GM23338 (cell line): ENCODE measurements around the gene TRIM56. TPM values are rescaled to one million over a fixed set of nuclear protein-coding genes. Genes with fewer than 3 reads are reported as not detected.

Experiments
- ATAC-seq: fragments of 200-7000 bp; cut with Tn5 transposase; 3 replicates; pipeline ENCODE4 v1.9.1; 2020
- DNase-seq: peaks from one replicate; pipeline ENCODE4 v3.0.0-alpha.2; 2015; ENCODE audit warnings: low spot score
- H2AFZ ChIP-seq: fragments of 200-600 bp; sonication (generic); 2 replicates; pipeline ENCODE4 v1.8.0; 2016; ENCODE audit warnings: antibody characterized with exemption, mild to moderate bottlenecking, moderate library complexity
- H3F3A ChIP-seq: fragments of 200-600 bp; sonication (generic); replicated peaks from 2 replicates; pipeline ENCODE4 v1.8.0; 2017; ENCODE audit warnings: antibody characterized with exemption, mixed run types, low read depth
- H3K27ac ChIP-seq: fragments of 200-600 bp; sonication (generic); 2 replicates; pipeline ENCODE4 v1.6.1; 2016; ENCODE audit warnings: low read depth
- H3K27me3 ChIP-seq: fragments of 200-600 bp; sonication (generic); 2 replicates; pipeline ENCODE4 v1.8.0; 2016; ENCODE audit warnings: mild to moderate bottlenecking, mixed run types, moderate library complexity; ENCODE audit not compliant: insufficient read depth
- H3K36me3 ChIP-seq: fragments of 200-600 bp; sonication (generic); 2 replicates; pipeline ENCODE4 v1.8.0; 2016; ENCODE audit warnings: mild to moderate bottlenecking; ENCODE audit not compliant: insufficient read depth
- H3K4me1 ChIP-seq: fragments of 200-600 bp; sonication (generic); 2 replicates; pipeline ENCODE4 v1.8.0; 2016; ENCODE audit warnings: mild to moderate bottlenecking, moderate library complexity; ENCODE audit not compliant: insufficient read depth
- H3K4me2 ChIP-seq: fragments of 200-600 bp; sonication (generic); 2 replicates; pipeline ENCODE4 v1.7.1; 2017; ENCODE audit warnings: mixed run types
- H3K4me3 ChIP-seq: fragments of 200-600 bp; sonication (generic); 2 replicates; pipeline ENCODE4 v1.6.1; 2016; ENCODE audit warnings: mixed run types
- H3K79me2 ChIP-seq: fragments of 200-600 bp; sonication (generic); replicated peaks from 2 replicates; pipeline ENCODE4 v1.8.0; 2017; ENCODE audit warnings: mild to moderate bottlenecking; ENCODE audit not compliant: insufficient read depth
- H3K9me2 ChIP-seq: fragments of 200-600 bp; sonication (generic); 2 replicates; pipeline ENCODE4 v1.8.0; 2017; ENCODE audit not compliant: insufficient read depth
- H4K20me1 ChIP-seq: fragments of 200-600 bp; sonication (generic); replicated peaks from 2 replicates; pipeline ENCODE4 v1.8.0; 2017; ENCODE audit warnings: mild to moderate bottlenecking; ENCODE audit not compliant: insufficient read depth
- H3K27ac Mint-ChIP-seq: 2 replicates; pipeline ENCODE4 v1.8.0; 2020; ENCODE audit warnings: inconsistent platforms, mild to moderate bottlenecking, moderate library complexity, mixed read lengths
- H3K27me3 Mint-ChIP-seq: 3 replicates; pipeline ENCODE4 v1.8.0; 2022; ENCODE audit warnings: low read depth, mild to moderate bottlenecking, moderate library complexity, mixed read lengths, inconsistent platforms; ENCODE audit not compliant: insufficient read depth, poor library complexity
- H3K36me3 Mint-ChIP-seq: 3 replicates; pipeline ENCODE4 v1.8.0; 2021; ENCODE audit warnings: low read depth, mild to moderate bottlenecking, inconsistent platforms, moderate library complexity, mixed read lengths
- H3K4me1 Mint-ChIP-seq: 3 replicates; pipeline ENCODE4 v1.8.0; 2020; ENCODE audit warnings: mild to moderate bottlenecking, inconsistent platforms, mixed read lengths
- H3K4me3 Mint-ChIP-seq: 3 replicates; pipeline ENCODE4 v1.8.0; 2021; ENCODE audit warnings: moderate library complexity, mild to moderate bottlenecking, inconsistent platforms, mixed read lengths
- H3K9me3 Mint-ChIP-seq: 3 replicates; pipeline ENCODE4 v1.8.0; 2020; ENCODE audit warnings: moderate library complexity, mild to moderate bottlenecking, inconsistent platforms, mixed read lengths
- CREB1 ChIP-seq: fragments of 250-450 bp; sonication (Bioruptor Pico); IDR thresholded peaks from 2 replicates; pipeline ENCODE4 v1.5.0; 2020; ENCODE audit warnings: low read depth, mild to moderate bottlenecking, moderate library complexity
- EZH2phosphoT487 ChIP-seq: fragments of 200-600 bp; sonication (generic); IDR thresholded peaks from one replicate; pipeline ENCODE4 v1.8.1; 2018; ENCODE audit warnings: antibody characterized with exemption; ENCODE audit not compliant: unreplicated experiment
- JUNB ChIP-seq: IDR thresholded peaks from one replicate; pipeline ENCODE4 v1.6.1; 2016; ENCODE audit warnings: antibody characterized with exemption; ENCODE audit not compliant: unreplicated experiment
- NANOG ChIP-seq: IDR thresholded peaks from 2 replicates; pipeline ENCODE4 v1.6.1; 2016; ENCODE audit warnings: antibody characterized with exemption, borderline replicate concordance
- POLR2AphosphoS5 ChIP-seq: IDR thresholded peaks from 2 replicates; pipeline ENCODE4 v1.6.1; 2016; ENCODE audit warnings: antibody characterized with exemption, low read depth
- STAT1 ChIP-seq: IDR thresholded peaks from one replicate; pipeline ENCODE4 v1.6.1; 2016; ENCODE audit warnings: antibody characterized with exemption; ENCODE audit not compliant: unreplicated experiment
- ZNF331 ChIP-seq: fragments of 250-450 bp; sonication (Bioruptor Pico); IDR thresholded peaks from 2 replicates; pipeline ENCODE4 v1.5.0; 2020; ENCODE audit warnings: low read depth, mild to moderate bottlenecking, moderate library complexity
- polyA plus RNA-seq: library from polyadenylated mRNA; unstranded; fragments of >200 nt; fragmentation: Nextera tagmentation; extraction: Ambion mirVana; gene quantifications from 2 replicates; pipeline ENCODE4 v1.2.1, GENCODE V29; 2016
- total RNA-seq: library from RNA; depleted of rRNA; stranded (reverse); fragments of >200 nt; shearing (Covaris generic); gene quantifications from 2 replicates; pipeline ENCODE4 v1.2.3, GENCODE V29; 2014
- TF ChIP-seq, protein P1 (sequence below): fragments of 250-450 bp; sonication (Bioruptor Pico); IDR thresholded peaks from 2 replicates; pipeline ENCODE4 v1.5.0; 2020; ENCODE audit warnings: mild to moderate bottlenecking, moderate library complexity
- TF ChIP-seq, protein P2 (sequence below), 2 experiments: fragments of 200-600 bp in 1 of 2; sonication (generic) in 1 of 2; conservative IDR thresholded peaks; 2 replicates each; pipeline versions ENCODE4 v1.5.1 to v1.6.1; 2016 to 2017; ENCODE audit warnings: antibody characterized with exemption in 2 of 2, low read depth in 2 of 2, mild to moderate bottlenecking in 2 of 2, moderate library complexity in 1 of 2
- TF ChIP-seq, protein P3 (sequence below): IDR thresholded peaks from 2 replicates; pipeline ENCODE4 v1.6.1; 2016; ENCODE audit warnings: antibody characterized with exemption
- TF ChIP-seq, protein P4 (sequence below): IDR thresholded peaks from one replicate; pipeline ENCODE4 v1.6.1; 2018; ENCODE audit warnings: antibody characterized with exemption; ENCODE audit not compliant: unreplicated experiment

The TRIM56 gene
- total and polyA plus RNA-seq, 2 experiments from 2014 or later: 10.0 to 15.7 TPM

DNA sequence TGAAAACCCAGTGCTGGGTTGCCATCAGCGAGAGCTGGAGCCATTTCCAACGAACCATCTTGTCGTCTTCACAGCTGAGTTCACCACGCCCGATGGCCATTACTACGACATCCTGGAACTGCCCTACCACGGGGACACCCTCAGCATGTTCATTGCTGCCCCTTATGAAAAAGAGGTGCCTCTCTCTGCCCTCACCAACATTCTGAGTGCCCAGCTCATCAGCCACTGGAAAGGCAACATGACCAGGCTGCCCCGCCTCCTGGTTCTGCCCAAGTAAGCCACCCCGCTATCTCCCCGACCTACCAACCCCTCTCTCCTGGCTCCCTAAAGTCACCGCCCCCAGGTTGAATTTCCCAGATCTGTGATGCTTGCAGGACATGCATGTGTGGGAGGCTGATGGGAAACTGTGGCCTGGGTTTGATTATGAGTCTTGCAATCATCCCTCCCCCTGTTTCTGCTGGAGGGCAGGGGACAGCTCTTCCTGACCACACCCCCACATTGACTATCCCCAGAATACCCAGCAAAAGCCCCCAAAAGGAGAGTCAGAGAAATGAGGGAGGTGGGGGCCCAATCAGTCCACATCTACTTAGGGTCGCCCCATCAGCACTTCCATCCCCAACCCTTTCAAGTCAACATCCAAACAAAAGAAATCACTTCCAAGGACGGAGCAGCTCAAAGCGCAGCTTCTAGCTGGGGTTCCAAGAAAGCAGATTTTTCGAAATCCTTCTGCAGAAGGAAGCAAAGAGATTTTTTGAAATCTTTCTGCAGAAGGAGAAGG is 48.5 kb downstream of the TRIM56 start:
- Histone ChIP-seq H3K9me2 (no peaks in the 10 kb centered on the region), H4K20me1 (no peaks in the 10 kb centered on the region), H3F3A (no peaks in the 10 kb centered on the region), H3K4me2 (peak overlapping the region; percentile 45; the same call in 1 of the 2 replicates), H2AFZ (peak overlapping the region; percentile 97), H3K4me3 (no peak overlapping the region), H3K4me1 (peaks cover 15% of the 10 kb centered on the region), H3K27me3 (no peaks in the 10 kb centered on the region), H3K79me2 (no peaks in the 10 kb centered on the region), H3K36me3 (no peaks in the 10 kb centered on the region), H3K27ac (no peak overlapping the region)
- H3K4me3 Mint-ChIP-seq: no peak overlapping the region
- H3K36me3 Mint-ChIP-seq: no peaks in the 10 kb centered on the region
- peaks cover 26% of the 10 kb centered on the region for H3K4me1 Mint-ChIP-seq
- no peaks in the 10 kb centered on the region; the same call in 2 of the 3 replicates for H3K9me3 Mint-ChIP-seq
- TF ChIP-seq EZH2phosphoT487 (no peak), STAT1 (no peak), ZNF331 (CRISPR knock-in tag) (no peak), NANOG (no peak), CREB1 (CRISPR knock-in tag) (no peak), POLR2AphosphoS5 (no peak), JUNB (no peak)
- TF ChIP-seq, protein P1, sequence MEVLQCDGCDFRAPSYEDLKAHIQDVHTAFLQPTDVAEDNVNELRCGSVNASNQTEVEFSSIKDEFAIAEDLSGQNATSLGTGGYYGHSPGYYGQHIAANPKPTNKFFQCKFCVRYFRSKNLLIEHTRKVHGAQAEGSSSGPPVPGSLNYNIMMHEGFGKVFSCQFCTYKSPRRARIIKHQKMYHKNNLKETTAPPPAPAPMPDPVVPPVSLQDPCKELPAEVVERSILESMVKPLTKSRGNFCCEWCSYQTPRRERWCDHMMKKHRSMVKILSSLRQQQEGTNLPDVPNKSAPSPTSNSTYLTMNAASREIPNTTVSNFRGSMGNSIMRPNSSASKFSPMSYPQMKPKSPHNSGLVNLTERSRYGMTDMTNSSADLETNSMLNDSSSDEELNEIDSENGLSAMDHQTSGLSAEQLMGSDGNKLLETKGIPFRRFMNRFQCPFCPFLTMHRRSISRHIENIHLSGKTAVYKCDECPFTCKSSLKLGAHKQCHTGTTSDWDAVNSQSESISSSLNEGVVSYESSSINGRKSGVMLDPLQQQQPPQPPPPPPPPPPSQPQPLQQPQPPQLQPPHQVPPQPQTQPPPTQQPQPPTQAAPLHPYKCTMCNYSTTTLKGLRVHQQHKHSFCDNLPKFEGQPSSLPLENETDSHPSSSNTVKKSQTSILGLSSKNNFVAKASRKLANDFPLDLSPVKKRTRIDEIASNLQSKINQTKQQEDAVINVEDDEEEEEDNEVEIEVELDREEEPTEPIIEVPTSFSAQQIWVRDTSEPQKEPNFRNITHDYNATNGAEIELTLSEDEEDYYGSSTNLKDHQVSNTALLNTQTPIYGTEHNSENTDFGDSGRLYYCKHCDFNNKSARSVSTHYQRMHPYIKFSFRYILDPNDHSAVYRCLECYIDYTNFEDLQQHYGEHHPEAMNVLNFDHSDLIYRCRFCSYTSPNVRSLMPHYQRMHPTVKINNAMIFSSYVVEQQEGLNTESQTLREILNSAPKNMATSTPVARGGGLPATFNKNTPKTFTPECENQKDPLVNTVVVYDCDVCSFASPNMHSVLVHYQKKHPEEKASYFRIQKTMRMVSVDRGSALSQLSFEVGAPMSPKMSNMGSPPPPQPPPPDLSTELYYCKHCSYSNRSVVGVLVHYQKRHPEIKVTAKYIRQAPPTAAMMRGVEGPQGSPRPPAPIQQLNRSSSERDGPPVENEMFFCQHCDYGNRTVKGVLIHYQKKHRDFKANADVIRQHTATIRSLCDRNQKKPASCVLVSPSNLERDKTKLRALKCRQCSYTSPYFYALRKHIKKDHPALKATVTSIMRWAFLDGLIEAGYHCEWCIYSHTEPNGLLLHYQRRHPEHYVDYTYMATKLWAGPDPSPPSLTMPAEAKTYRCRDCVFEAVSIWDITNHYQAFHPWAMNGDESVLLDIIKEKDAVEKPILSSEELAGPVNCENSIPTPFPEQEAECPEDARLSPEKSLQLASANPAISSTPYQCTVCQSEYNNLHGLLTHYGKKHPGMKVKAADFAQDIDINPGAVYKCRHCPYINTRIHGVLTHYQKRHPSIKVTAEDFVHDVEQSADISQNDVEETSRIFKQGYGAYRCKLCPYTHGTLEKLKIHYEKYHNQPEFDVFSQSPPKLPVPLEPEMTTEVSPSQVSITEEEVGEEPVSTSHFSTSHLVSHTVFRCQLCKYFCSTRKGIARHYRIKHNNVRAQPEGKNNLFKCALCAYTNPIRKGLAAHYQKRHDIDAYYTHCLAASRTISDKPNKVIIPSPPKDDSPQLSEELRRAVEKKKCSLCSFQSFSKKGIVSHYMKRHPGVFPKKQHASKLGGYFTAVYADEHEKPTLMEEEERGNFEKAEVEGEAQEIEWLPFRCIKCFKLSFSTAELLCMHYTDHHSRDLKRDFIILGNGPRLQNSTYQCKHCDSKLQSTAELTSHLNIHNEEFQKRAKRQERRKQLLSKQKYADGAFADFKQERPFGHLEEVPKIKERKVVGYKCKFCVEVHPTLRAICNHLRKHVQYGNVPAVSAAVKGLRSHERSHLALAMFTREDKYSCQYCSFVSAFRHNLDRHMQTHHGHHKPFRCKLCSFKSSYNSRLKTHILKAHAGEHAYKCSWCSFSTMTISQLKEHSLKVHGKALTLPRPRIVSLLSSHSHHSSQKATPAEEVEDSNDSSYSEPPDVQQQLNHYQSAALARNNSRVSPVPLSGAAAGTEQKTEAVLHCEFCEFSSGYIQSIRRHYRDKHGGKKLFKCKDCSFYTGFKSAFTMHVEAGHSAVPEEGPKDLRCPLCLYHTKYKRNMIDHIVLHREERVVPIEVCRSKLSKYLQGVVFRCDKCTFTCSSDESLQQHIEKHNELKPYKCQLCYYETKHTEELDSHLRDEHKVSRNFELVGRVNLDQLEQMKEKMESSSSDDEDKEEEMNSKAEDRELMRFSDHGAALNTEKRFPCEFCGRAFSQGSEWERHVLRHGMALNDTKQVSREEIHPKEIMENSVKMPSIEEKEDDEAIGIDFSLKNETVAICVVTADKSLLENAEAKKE (CRISPR knock-in tag): no peak
- TF ChIP-seq, protein P2, sequence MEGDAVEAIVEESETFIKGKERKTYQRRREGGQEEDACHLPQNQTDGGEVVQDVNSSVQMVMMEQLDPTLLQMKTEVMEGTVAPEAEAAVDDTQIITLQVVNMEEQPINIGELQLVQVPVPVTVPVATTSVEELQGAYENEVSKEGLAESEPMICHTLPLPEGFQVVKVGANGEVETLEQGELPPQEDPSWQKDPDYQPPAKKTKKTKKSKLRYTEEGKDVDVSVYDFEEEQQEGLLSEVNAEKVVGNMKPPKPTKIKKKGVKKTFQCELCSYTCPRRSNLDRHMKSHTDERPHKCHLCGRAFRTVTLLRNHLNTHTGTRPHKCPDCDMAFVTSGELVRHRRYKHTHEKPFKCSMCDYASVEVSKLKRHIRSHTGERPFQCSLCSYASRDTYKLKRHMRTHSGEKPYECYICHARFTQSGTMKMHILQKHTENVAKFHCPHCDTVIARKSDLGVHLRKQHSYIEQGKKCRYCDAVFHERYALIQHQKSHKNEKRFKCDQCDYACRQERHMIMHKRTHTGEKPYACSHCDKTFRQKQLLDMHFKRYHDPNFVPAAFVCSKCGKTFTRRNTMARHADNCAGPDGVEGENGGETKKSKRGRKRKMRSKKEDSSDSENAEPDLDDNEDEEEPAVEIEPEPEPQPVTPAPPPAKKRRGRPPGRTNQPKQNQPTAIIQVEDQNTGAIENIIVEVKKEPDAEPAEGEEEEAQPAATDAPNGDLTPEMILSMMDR (conservative IDR thresholded peaks at IDR 0.05; ENCODE audit: low read depth in 2 of 2): no peak
- TF ChIP-seq, protein P3, sequence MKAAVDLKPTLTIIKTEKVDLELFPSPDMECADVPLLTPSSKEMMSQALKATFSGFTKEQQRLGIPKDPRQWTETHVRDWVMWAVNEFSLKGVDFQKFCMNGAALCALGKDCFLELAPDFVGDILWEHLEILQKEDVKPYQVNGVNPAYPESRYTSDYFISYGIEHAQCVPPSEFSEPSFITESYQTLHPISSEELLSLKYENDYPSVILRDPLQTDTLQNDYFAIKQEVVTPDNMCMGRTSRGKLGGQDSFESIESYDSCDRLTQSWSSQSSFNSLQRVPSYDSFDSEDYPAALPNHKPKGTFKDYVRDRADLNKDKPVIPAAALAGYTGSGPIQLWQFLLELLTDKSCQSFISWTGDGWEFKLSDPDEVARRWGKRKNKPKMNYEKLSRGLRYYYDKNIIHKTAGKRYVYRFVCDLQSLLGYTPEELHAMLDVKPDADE: no peak
- TF ChIP-seq, protein P4, sequence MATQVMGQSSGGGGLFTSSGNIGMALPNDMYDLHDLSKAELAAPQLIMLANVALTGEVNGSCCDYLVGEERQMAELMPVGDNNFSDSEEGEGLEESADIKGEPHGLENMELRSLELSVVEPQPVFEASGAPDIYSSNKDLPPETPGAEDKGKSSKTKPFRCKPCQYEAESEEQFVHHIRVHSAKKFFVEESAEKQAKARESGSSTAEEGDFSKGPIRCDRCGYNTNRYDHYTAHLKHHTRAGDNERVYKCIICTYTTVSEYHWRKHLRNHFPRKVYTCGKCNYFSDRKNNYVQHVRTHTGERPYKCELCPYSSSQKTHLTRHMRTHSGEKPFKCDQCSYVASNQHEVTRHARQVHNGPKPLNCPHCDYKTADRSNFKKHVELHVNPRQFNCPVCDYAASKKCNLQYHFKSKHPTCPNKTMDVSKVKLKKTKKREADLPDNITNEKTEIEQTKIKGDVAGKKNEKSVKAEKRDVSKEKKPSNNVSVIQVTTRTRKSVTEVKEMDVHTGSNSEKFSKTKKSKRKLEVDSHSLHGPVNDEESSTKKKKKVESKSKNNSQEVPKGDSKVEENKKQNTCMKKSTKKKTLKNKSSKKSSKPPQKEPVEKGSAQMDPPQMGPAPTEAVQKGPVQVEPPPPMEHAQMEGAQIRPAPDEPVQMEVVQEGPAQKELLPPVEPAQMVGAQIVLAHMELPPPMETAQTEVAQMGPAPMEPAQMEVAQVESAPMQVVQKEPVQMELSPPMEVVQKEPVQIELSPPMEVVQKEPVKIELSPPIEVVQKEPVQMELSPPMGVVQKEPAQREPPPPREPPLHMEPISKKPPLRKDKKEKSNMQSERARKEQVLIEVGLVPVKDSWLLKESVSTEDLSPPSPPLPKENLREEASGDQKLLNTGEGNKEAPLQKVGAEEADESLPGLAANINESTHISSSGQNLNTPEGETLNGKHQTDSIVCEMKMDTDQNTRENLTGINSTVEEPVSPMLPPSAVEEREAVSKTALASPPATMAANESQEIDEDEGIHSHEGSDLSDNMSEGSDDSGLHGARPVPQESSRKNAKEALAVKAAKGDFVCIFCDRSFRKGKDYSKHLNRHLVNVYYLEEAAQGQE: no peak
- DNase-seq (no peak), ATAC-seq (no peak)
- H3K27me3 Mint-ChIP-seq: peaks cover 16% of the 10 kb centered on the region
- no peak overlapping the region for H3K27ac Mint-ChIP-seq
